HUDEP-2 (cell line): ENCODE results near the gene BRSK2.
"Not testable (repeated sequence)": the region's sequence is repeated elsewhere in the genome, so short reads cannot be mapped to it uniquely, and the experiment has no call there.

Source experiments
- DNase-seq, 76 experiments: peaks; one replicate each; lab custom pipeline; 2025; ENCODE audit not compliant: unreplicated experiment in 76 of 76; lab: John Stamatoyannopoulos, UW

Gene BRSK2

GRCh38 chr11:1389932-1390568 lies at the start of gene BRSK2:
TSS of gene BRSK2 (plus strand) at chr11:1389934. CDS start at chr11:1390285, 351 bp downstream.
- no peak for DNase-seq

- DNase-seq = no peak
These were observed 49.6 kb upstream of the BRSK2 start for GRCh38 chr11:1340111-1340510.

- not testable (repeated sequence) for DNase-seq
These were observed 48.5 kb upstream of the BRSK2 start for GRCh38 chr11:1341226-1341625.

GRCh38 chr11:1341928-1342524 lies 47.7 kb upstream of the BRSK2 start:
- DNase-seq = no peak

- DNase-seq = no peak
These were observed 46.8 kb upstream of the BRSK2 start for GRCh38 chr11:1342946-1343345.

- no peak for DNase-seq
These were observed 46.2 kb upstream of the BRSK2 start for GRCh38 chr11:1343391-1344055.

- no peak for DNase-seq
These were observed 45.6 kb upstream of the BRSK2 start for GRCh38 chr11:1344056-1344635.

- DNase-seq = no peak
These were observed 43.8 kb upstream of the BRSK2 start for GRCh38 chr11:1345737-1346513.

- no peak for DNase-seq
These were observed 42.9 kb upstream of the BRSK2 start for GRCh38 chr11:1346669-1347390.

- not testable (repeated sequence) for DNase-seq
These were observed 42.2 kb upstream of the BRSK2 start for GRCh38 chr11:1347411-1347999.

GRCh38 chr11:1348146-1348795 lies 41.5 kb upstream of the BRSK2 start:
- DNase-seq = no peak

GRCh38 chr11:1348796-1349326 lies 40.9 kb upstream of the BRSK2 start:
- DNase-seq = no peak

GRCh38 chr11:1349327-1350041 lies 40.2 kb upstream of the BRSK2 start:
- no peak for DNase-seq

GRCh38 chr11:1350086-1350725 lies 39.5 kb upstream of the BRSK2 start:
- DNase-seq = no peak

- DNase-seq = peak in 9 of 76 experiments; percentile 6 to 45 (median 10)
These were observed 38.3 kb upstream of the BRSK2 start for GRCh38 chr11:1351278-1351937.

- DNase-seq = no peak
These were observed 36.9 kb upstream of the BRSK2 start for GRCh38 chr11:1352696-1353382.
